Stimulated activated CD4-positive, alpha-beta T cell treated with anti-CD3 and anti-CD28 coated beads, Interleukin-12 subunit alpha, Interleukin-12 subunit beta, amount 100 ng/mL, for 4 hours (primary cell): ENCODE data around the gene KRTAP24-1.

Experiments used
- DNase-seq: peaks from one replicate; pipeline ENCODE4 v3.0.0-alpha.2; 2020

Gene KRTAP24-1

GRCh38 chr21:30234050-30234449 is 48.7 kb downstream of the KRTAP24-1 start:
- no peak for DNase-seq

- DNase-seq, result no peak
These were observed 49.3 kb downstream of the KRTAP24-1 start for GRCh38 chr21:30233228-30234020.

- DNase-seq, result no peak
These were observed 50.7 kb downstream of the KRTAP24-1 start for GRCh38 chr21:30232011-30232410.
